GM13977 (cell line): ENCODE data around the gene TMEM132E.

ENCODE experiments used
- DNase-seq: peaks from one replicate; pipeline ENCODE4 v3.0.0; 2012; ENCODE audit warnings: low spot score
- CTCF ChIP-seq: IDR thresholded peaks from 2 replicates; pipeline ENCODE4 v1.5.1; 2012; ENCODE audit warnings: mild to moderate bottlenecking, control low read depth; ENCODE audit not compliant: insufficient read depth; ENCODE audit errors: extremely low read depth, missing control alignments
- in situ Hi-C: fragments of 300-500 bp; cut with MboI; formaldehyde crosslinking; loops from one replicate; pipeline ENCODE4 v1.12.0; 2022; ENCODE audit warnings: low sequenced_read_pairs, low pct_unique_long_range_greater_than_20kb, mixed read lengths, inconsistent platforms; ENCODE audit not compliant: unreplicated experiment

TMEM132E gene

DNA sequence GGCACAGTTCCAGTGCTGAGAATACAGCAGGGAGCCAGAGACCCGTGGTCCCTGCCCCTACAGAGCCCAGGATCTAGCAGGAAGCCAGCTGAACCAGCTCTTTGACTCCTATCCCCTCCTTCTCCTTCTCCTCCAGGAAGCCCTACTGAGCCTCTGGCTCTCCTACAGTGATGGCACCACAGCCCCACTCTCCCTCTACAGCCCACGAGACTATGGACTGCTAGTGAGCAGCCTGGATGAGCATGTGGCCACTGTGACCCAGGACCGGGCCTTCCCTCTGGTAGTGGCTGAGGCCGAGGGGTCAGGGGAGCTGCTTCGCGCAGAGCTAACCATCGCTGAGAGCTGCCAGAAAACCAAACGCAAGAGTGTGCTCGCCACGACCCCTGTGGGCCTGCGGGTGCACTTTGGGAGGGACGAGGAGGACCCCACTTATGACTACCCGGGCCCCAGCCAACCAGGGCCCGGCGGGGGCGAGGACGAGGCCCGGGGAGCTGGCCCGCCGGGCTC is 57.7 kb downstream of the TMEM132E start:
- TF ChIP-seq CTCF, result no peak
- in situ Hi-C loops, result no loop called here
- no peak for DNase-seq

DNA sequence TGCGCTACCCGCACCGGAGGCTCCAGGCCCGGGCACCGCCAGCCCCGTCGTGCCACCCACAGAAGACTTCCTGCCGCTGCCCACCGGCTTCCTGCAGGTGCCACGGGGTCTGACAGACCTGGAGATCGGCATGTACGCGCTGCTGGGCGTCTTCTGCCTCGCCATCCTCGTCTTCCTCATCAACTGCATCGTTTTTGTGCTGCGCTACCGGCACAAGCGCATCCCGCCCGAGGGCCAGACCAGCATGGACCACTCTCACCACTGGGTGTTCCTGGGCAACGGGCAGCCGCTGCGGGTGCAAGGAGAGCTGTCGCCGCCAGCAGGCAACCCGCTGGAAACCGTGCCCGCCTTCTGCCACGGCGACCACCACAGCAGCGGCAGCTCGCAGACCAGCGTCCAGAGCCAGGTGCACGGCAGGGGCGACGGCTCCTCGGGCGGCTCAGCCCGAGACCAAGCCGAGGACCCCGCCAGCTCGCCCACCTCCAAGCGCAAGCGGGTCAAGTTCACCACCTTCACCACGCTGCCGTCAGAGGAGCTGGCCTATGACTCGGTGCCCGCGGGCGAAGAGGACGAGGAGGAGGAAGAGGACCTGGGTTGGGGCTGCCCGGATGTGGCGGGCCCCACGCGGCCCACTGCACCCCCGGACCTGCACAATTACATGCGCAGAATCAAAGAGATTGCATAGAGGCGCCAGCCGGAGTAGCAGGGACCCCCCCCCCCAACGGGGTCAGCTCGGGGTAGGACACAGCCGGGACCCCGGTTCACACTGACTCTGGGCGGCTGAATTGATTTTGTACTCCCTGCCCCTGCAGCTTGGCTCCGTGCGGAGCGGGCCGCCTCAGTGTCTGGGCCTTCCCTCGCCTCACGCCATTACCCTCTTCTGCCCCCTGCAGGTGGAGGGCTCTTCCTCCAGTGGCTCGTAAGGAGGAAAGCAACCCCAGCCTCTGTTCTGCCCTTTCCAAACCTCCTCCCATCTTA is 58.5 kb downstream of the TMEM132E start:
- DNase-seq, result peak; percentile 87
- peak; percentile 92 for TF ChIP-seq CTCF
- in situ Hi-C loops, result no loop called here

GRCh38 chr17:34638526-34639260 is 59.3 kb downstream of the TMEM132E start:
- in situ Hi-C loops, result no loop called here

GRCh38 chr17:34639706-34640425 is 60.5 kb downstream of the TMEM132E start:
- in situ Hi-C loops, result no loop called here
- DNase-seq, result no peak

More at GRCh38 chr17:34638526-34639260, 59.3 kb downstream of the TMEM132E start:
- DNase-seq, result no peak
- TF ChIP-seq CTCF, result peak; percentile 6

GRCh38 chr17:34641368-34641767 is 62.0 kb downstream of the TMEM132E start:
- DNase-seq, result no peak
- TF ChIP-seq CTCF, result no peak
- in situ Hi-C loops, result no loop called here

More at GRCh38 chr17:34639706-34640425, 60.5 kb downstream of the TMEM132E start:
- no peak for TF ChIP-seq CTCF
